GM19043 (cell line): ENCODE data around the gene SLC27A1.
"Not testable (repeated sequence)": the region's sequence is repeated elsewhere in the genome, so short reads cannot be mapped to it uniquely, and the experiment has no call there.

ENCODE experiments used
- ATAC-seq: cut with Tn5 transposase; IDR thresholded peaks from one replicate; pipeline ENCODE4 v1.9.1; 2021; ENCODE audit warnings: low read depth; ENCODE audit not compliant: unreplicated experiment

The SLC27A1 gene

DNA sequence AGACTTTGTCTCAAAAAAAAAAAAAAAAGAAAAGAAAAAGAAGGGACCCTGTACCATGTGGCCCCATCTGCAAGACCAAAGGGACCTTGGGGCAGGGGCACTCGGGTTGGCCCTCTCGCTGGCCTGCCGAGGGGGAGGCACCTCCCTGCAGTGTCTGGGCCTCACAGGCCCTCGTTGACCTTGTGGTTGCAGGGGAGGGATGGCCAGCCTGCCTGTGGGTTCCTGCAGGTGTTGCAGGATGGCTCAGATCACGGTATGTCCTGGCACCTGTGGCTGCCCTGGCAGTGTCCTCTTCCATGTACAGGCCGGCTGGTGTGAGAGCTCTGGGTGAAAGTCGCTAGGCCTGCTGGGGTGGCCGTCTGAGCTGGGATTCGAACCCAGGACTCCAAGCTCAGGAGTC lies 36.4 kb downstream of the SLC27A1 start:
- no peak for ATAC-seq

DNA sequence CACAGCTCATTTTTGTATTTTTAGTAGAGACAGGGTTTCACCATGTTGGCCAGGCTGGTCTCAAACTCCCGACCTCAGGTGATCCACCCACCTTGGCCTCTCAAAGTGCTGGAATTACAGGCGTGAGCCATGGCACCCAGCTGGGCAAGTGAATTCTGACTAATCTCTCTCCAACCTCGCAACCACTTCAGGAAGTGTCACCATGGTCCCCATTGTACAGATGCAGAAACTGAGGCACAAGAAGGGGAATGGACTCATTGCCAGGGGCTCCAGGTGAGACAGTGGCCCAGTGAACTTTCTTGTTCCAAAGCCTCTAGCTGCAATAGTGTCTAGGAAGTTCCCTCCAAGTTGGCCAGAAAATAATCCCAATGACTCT lies 38.2 kb downstream of the SLC27A1 start:
- not testable (repeated sequence) for ATAC-seq

DNA sequence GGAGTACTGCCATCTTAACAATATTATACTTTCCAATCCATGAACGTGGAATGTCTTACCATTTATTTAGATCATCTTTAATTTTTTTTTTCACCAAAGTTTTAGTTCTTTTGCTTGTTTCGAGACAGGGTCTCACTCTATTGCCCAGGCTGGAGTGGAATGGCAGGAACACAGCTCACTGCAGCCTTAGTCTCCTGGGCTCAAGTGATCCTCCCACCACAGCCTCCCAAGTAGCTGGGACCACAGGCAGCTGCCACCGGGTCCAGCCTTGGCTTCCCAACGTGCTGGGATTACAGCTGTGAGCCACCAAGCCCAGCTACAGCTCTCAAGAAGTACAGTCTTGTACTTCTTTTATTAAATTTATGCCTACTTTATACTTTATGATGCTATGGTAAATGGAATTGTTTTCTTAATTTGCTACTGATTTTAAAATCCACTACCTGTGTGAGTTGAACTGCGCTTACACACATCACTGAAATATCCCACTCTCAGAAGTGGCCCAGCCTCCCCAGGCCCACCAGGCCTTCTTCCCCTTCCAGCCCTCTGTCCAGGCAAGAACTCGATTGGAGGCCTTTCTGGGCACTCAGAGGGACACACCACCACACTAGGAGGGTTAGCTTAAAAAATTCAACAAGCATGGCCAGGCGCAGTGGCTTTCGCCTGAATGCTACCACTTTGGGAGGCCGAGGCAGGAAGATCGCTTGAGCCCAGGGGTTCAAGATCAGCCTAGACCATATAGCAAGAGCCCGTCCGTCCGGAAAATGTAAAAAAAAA lies 40.1 kb downstream of the SLC27A1 start:
- ATAC-seq = no peak

DNA sequence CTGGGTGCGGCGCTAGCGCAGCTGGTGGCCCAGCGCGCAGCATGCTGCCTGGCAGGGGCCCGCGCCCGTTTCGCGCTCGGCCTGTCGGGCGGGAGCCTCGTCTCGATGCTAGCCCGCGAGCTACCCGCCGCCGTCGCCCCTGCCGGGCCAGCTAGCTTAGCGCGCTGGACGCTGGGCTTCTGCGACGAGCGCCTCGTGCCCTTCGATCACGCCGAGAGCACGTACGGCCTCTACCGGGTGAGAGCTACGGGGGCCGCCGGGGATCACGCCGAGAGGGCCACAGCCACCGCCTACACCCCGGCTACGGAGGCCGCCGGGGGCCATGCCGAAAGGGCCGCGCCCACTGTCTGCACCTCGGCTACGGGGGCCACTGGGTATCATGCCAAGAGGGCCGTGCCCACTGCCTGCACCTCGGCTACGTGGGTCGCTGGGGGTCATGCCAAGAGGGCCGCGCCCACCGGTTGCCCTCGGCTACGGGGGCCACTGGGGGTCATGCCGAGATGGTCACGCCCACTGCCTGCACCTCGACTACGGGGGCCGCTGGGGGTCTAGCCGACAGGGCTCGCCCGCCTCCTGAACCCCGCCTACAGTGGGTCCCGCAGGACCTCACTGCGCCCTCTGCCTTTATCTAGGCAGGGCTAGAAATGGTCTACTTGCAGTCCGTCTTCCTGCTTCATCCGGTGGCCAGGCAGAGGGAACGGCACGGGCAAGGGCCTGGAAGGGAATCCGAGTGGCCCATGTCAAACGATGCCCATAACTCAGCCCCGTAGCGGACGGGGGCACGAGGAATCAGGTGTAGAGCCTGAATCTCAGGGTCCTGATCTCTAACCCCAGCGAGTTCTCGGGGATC lies 41.6 kb downstream of the SLC27A1 start:
- no peak for ATAC-seq

DNA sequence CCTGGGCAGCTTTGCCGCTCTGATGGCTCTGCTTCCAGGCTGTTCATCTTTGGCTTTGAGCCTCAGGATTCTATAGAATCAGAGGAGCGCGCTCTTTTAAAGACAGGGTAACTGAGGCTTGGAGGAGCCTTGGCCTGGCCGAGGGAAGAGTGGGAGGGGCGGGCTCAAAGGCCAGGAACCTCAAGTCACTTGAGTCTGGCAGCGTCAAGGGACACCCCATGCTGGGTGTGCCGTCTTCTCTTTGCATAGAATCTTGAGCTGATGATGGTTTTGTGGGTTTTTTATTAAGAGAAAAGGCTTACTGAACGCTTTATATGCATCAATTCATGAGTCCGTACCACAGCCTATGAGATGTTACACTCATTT lies 42.2 kb downstream of the SLC27A1 start:
- no peak for ATAC-seq

DNA sequence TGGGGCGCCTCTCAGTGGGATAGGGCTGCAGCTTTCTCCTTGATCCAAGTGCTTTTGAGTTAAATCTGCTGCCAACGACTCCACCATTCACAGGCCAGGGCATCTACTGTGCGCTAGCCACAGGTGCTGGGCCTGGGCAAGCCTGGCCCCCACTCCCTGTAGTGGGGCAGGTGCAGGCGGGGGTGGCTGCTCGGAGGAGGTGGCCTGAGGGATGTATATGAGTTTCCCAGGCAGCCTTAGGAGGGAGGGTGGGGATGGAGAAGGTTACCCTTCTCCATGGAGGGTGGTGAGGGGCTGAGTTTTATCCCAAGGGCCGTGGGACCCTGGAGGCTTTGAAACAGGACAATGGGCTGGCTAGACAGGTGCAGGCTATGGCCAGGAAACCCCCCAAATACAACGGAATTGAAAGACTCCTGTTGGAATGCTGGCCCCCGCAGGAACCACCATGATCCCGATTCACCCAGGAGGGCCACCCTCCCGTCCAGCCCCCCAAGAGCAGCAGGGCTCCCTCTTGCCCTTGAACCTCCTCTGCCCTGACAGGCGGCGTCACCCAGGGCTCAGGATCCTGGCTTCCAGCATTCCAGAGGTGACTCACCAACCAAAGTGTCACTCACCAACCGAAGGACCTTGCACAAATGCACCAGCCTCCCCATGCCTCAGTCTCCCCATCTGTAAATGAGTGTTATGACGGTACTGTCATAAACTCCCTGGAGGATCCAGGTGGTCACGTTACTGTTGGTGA lies 45.3 kb downstream of the SLC27A1 start:
- no peak for ATAC-seq

DNA sequence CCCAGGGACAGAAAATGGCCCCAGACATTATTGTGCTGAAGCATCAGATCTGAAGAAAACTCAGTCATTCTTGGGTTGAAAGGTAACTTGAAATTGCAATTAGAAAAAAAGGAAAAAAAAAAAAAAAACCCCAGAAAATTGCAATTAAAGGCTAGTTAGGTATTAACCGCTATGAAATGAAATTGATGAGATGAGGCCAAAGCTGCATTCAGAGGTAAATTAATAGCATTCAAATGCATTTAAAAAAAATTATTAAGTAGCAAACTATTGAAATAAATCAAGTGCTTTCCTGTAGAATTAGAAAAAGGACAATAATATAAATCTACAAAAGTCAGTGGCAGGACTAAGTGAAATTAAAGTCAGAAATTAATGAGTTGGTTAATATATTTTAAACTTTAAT lies 47.6 kb downstream of the SLC27A1 start:
- ATAC-seq = no peak

DNA sequence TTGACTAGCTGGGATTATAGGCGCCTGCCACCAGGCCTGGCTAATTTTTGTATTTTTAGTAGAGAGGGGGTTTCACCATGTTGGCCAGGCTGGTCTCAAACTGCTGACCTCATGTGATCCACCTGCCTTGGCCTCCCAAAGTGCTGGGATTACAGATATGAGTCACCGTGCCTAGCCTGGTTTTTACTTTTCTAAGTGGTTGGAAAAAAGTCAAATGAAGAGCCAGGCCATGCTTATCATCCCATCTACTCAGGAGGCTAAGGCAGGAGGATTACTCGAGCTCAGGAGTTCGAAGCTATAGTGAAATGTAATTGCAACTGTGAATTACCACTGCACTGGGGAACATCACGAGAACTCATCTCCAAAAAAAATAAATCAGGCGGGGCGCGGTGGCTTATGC lies 48.3 kb downstream of the SLC27A1 start:
- ATAC-seq = not testable (repeated sequence)

DNA sequence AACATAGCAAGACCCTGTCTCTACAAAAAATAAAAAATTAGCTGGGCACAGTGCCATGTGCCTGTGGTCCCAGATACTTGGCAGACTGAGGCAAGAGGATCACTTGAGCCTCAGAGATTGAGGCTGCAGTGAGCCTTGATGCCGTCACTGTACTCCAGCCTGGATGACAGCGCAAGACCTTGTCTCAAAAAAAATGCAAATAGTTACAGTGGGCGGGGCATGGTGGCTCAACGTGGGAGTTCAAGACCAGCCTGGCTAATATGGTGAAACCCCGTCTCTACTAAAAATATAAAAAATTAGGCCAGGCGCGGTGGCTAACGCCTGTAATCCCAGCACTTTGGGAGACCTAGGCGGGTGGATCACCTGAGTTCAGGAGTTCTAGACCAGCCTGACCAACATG lies 49.6 kb downstream of the SLC27A1 start:
- ATAC-seq = no peak

DNA sequence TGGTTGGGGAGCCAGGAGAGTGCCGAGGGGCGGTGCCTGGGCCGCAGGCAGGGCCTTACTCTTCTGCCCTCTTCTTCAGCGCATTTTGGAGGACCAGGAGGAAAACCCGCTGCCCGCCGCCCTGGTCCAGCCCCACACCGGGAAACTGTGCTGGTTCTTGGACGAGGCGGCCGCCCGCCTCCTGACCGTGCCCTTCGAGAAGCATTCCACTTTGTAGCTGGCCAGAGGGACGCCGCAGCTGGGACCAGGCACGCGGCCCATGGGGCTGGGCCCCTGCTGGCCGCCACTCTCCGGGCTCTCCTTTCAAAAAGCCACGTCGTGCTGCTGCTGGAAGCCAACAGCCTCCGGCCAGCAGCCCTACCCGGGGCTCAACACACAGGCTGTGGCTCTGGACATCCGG lies 50.5 kb downstream of the SLC27A1 start:
- no peak for ATAC-seq

DNA sequence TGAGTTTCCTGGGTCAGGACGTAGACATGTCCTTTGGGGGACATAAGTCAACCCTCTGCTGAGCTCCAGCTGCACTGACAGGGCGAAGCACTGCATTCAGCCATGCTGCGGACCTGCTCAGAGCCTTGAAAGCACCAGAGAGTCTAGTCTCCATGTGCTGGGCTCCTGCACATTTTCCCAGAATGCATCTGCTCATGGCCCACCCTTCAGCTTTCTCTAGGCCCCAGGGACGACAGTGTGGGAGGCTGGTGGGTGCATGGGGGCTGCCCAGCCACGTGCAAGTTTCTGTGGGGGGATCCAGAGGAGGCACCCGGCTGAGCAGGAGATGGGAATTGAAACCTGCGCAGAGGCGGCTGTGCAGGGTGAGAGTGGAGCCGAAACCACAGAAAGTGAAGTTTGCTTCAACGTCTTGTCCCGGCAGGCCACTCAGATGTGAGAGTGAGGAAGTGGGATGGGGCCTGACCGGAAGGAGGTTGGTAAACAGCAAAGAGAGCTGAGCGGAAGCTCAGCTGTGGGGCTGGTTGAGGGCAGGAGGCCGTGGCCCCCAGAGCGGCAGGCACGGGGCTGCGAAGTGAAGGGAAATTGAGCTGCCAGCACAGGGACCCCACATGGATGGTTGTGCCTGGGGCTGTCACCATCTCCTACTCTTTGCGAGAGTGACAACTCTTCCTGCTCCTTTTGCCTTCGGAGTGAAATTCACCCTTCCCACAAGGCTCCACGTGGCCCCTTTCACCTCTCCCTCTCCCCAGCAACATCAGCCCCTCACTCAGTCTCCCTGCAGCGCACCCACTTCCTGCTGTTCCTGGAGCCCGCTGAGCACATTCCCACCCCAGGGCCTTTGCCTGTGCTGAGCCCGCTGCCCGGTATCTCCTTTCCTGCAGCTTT lies 52.9 kb downstream of the SLC27A1 start:
- peak; percentile 71 for ATAC-seq

DNA sequence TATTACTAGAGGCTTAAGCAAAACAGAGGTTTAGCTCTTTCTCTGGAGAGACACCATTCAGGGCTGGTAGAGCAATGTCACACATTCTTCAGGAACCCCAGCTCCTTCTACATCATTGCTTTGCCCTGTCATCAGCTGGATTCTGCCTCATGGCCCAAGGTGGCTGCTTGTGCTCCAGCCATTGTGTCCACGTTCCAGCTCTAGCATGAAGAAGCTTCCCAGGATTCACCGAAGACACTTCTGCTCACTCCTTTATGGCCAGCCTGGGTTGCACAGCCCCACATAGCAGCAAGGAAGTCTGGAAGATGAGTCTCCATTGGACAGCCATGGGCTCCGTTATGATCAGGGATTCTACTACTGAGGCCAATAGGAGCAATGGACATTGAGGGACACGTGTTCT lies 54.3 kb downstream of the SLC27A1 start:
- no peak for ATAC-seq

DNA sequence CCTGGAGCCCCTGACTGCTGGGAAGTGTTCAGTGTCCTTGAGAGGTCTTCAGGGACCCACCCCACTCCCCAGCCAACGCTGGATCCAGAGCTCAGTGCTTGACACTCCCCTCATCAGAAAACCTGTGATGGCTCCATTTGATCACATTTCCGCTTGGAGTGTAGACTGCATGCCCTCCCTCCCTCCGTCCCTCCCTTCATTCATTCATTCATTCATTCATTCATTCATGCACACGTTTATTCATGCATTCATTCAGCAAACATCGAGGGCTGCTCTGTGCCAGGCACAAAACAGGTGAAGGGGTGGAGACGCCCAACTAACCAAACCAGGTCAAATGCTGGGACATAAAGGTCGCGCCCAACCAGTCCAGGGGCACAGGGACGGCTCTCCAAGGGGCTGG lies 54.8 kb downstream of the SLC27A1 start:
- no peak for ATAC-seq

DNA sequence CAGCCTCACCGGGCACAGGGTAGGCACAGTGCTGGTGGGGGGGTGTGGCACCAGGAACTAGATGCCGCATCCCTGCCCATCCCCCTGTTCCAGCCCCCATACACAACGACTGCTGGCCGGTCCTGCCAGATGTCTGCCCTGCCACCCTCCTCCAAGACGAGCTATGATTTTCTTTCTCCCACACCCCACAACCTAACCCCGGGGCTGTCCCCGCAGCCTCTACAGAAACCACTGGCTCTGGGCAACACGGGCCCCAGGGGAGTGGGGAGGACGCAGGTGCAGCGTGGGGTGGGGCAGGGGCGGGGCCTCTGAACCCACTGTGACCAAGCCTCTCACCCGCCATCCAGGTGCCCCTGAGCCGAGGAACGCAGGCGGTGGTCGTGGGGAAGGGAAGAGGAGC lies 56.6 kb downstream of the SLC27A1 start:
- ATAC-seq = no peak

DNA sequence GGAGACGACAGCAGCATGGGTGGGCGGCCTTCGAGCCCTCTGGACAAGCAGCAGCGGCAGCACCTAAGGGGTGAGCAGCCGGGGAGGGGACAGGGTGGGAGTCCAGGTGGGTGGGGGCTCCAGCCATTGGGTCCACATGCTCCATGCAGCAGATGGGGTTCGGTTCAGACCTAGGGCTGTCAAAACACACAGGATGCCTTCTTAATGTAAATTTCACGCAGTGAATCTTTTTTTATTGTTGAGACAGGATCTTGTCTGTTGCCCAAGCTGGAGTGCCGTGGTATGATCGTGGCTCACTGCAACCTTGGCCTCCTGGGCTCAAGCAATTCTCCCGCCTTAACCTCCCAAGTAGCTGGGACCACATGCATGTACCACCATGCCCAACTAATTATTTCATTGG lies 57.0 kb downstream of the SLC27A1 start:
- no peak for ATAC-seq

DNA sequence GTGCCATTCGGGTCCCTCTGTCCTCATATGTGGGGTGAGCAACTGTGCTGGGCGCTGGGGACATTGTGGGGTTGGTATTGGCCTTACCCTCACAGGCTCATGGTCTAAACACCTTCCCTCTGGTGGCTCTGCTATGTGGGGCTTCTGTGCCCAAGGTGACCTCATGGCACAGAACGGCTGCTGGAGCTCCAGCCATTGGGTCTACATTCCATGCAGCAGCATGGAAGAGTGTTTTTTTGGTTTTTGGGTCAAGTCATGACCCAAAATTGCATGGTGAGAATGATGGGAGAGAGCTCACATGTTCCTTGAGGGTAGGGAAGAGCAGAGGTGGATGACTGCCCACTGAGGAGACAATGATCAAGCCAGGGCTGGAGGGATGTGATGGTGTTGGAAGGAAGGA lies 58.3 kb downstream of the SLC27A1 start:
- no peak for ATAC-seq

DNA sequence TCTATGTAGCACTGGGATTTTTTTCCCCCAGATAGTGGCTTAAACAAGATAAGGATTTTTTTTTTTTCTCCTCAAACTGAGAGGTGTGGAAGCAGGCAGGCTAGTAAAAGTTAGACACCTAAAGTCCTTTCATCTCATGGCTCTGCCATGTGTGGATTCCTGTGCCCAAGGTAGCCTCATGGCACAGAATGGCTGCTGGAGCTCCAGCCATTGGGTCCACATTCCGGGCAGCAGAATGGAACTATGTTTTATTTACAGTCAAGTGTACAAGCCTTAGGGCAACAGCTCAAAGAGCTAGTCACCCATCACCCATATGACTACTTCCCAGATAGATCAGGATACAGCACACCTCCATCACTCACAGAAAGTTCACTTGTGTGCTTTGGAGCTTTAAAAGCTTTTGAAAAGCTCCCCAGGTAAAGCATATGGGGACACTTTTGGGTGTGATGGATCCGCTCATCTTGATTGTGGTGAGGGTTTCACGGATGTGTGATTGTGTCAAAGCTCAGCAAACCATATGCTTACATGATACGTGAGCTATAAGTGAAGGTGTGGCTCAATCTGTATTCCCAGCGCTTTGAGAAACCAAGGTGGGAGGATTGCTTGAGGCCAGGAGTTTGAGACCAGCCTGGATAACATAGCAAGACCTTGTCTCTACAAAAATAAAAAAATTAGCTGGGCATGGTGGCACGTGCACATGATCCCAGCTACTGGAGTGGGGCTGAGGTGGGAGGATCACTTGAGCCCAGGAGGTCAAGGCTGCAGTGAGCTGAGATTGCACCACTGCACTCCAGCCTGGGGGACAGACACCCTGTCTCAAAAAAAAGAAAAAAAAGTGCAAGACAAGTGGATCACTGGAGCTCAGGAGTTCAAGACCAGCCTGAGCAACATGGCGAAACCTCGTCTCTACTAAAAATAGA lies 59.2 kb downstream of the SLC27A1 start:
- no peak for ATAC-seq

DNA sequence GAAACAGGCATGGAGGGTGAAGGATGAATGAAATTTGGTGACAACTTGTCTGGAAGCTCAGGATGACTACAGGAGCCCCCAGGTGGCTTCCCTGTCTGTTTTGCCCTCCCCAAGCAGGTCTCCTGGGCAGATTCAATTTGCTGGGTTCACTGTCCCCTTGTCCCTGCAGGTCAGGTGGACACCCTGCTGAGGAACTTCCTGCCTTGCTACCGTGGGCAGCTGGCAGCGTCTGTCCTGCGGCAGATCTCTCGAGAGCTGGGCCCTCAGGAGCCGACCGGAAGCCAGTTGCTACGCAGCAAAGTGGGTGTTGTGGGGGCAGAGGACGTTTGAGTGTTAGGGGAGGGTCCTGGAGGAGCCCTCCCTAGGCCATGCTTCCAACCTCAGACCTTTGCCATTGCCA lies 60.3 kb downstream of the SLC27A1 start:
- ATAC-seq = no peak

DNA sequence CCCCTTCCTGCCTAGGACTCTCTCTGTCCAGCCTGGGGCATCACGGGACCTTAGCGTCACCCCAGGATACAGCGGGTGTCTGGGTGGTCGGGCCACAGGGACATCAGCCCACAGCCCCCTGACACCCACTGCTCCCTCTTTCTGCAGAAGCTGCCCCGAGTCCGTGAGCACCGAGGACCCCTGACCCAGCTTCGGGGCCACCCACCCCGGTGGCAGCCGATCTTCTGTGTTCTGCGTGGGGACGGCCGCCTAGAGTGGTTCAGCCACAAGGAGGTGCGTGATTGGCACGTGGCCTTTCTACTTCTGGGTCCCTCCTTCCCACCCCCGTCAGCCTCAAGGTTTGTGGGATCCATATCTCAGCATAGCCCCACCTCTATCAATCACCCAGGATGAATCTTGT lies 61.8 kb downstream of the SLC27A1 start:
- ATAC-seq = no peak
